Hematopoietic multipotent progenitor cell treated with erythropoietin and hydrocortisone succinate and interleukin-3 and kit ligand, for 4 days (in vitro differentiated cells): ENCODE measurements around the gene TSEN54.

ENCODE experiments used
- DNase-seq: peaks from one replicate; pipeline ENCODE4 v3.0.0-alpha.2; 2015

The TSEN54 gene

DNA sequence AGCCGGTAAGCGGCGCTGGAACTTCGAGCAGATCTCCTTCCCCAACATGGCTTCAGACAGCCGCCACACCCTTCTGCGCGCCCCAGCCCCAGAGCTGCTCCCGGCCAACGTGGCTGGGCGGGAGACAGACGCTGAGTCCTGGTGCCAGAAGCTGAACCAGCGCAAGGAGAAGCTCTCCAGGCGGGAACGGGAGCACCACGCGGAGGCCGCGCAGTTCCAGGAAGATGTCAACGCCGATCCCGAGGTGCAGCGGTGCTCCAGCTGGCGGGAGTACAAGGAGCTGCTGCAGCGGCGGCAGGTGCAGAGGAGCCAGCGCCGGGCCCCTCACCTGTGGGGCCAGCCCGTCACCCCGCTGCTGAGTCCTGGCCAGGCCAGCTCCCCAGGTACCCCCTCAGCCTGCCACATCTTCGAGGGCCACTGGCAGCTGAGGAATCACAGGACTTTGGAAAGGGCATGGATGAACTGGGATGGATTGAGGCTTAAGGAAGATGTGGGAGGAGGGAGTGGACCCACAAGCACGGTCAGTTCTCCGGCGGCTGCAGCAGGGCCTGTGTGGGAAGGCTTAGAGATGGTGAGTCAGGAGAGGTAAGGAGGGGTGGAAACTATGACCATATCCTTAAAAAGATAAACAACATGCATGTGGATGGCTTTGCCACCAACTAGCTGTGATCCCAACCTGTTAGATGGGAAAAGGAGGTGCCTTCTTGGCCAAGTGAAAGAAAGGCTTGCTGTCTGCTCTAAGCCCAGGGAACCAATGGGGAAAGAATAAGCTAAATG, 5.8 kb downstream of the TSEN54 start:
- DNase-seq = no peak

GRCh38 chr17:75523647-75524046, 7.3 kb downstream of the TSEN54 start:
- DNase-seq = no peak

DNA sequence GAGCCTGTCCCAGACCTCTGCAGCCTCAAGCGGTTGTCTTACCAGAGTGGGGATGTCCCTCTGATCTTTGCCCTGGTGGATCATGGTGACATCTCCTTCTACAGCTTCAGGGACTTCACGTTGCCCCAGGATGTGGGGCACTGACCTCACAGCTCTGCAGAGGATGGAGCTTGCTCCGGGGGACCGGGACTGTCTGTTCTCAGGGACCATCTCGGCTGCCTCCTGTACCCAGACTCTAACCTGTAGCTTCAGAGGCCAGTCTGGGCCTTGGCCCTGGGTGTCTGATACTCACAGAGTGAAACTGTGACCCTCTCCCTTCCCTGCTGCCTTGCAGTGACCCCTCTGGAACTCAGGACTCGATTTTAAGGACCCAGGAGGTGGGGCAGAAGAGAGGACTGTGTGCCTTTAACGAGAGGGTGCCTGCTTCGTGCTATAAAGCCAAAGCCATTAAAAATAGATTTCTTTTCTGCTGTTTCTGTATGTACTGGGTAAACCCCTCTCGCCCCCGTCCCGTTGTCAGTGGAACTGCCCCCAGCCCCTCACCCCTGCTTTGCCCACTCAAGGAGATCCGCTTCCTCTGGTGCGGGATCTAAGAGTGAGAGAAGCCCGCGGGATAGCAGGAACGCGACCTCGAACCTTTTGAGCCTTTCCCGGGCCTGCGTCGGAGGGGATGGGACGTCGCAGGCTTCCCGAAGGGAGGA, 8.1 kb downstream of the TSEN54 start:
- no peak for DNase-seq

- peak; percentile 94 for DNase-seq
Measured at GRCh38 chr17:75524970-75525805, 8.9 kb downstream of the TSEN54 start, which contains the start of gene LLGL2. TSS of gene LLGL2 (plus strand) at chr17:75525697. CDS start at chr17:75543427, 17,730 bp downstream.

DNA sequence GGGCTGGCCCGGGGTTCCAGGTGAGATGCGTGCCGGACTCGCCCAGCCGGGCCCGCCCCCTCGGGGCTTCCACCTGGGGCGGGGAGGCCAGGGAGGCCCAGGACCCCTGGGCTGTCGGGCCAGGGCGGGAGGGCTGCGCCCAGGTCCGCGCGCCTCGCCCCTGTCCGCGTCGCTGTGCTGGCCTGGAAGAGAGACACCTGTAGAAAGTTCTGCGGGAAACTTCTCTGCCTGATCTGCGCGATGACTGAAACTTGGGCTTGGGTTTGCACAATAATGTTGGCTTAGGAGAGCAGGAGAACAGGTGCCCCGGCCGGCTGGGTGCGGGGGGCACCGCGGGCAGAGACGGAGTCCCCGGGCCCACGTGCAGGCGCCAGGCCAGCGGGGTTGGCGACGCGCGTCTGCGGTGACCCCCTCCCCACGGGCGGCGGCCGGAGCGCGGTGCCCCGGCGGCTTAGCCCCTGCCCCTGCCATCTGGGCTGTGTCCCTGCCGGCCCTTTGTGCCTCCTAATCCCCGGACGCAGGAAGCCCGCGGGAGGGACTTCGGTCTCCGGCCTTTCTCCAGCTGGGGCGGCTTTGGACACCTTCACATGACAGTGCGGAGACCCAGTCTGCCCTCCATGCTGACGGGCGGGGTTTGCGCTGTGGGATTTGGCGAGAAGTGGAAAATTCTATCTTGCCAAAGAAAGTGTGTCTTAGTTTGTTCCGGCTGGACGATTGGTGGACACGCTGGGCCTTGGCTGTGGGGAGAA, 9.7 kb downstream of the TSEN54 start:
- DNase-seq = no peak

DNA sequence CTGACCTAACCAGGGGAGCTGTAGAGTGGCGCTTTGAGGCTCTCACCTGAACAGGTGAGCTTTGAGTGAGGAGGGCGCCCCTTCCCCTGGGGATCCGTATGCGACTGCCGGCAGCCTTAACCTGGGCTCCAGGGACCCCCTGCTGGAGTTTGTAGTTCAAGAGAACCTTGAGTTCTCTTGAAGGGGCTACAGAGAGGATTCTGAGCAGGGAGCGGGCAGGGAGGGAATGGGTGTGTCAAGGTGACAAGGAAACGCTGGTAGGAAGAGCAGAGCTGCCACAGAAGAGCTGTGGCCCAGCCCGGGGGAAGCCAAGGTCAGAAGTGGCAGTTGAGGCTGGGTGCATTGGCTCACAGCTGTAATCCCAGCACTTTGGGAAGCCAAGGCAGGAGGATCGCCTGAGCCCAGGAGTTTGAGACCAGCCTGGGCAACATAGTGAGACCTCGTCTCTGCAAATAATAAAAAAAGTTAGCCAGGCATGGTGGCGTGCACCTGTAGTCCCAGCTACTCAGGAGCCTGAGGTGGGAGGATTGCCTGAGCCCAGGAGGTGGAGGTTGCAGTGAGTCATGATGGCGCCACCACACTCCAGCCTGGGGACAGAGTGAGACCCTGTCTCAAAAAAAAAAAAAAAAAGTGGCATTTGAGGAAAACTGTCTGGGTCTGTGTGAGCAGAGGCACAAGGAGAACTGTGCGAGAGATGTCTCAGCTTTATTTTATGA, 10.4 kb downstream of the TSEN54 start:
- DNase-seq = no peak

DNA sequence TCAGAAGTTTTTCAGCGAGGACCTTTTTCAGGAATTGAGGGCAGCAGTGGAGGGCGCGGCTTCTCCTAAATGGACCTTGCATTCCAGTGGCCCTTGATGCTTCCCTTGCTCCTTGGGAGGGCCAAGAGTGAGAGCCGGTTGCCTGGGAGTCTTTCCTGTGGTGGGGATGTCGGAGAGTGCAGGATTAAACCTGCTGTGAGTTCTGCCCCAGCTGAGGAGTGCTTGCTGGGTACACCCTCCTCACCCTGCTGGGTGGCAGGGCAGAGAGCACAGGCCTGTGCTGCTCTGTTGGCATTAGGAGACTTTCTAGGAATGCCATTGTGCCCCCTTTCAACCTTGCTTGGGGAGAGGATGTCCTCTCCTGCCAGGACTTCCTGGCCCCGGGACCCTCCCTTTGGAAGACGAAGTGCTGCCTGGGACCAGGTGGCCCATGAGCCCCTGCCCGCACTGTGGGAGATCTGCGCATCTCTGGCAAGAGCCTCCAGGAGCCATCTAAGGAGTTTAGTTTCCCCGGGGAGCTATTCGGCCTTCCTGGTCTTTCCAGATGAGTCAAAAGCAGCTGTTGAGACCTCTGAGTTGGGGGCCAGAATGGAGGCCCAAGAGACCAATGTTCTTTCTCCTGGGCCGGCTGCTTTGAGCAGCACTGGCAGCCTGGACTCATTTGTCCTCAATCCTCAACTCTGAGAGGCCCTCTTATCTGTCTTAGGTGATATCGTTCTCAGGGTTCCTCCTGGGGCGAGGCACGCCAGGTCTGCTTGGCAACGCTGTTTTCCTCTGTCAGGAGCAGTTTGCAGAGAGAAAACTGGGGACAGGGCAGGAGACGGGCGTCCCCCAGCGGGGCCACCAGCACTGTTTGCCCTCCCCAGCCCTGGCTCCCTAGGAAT, 14.8 kb downstream of the TSEN54 start:
- no peak for DNase-seq

DNA sequence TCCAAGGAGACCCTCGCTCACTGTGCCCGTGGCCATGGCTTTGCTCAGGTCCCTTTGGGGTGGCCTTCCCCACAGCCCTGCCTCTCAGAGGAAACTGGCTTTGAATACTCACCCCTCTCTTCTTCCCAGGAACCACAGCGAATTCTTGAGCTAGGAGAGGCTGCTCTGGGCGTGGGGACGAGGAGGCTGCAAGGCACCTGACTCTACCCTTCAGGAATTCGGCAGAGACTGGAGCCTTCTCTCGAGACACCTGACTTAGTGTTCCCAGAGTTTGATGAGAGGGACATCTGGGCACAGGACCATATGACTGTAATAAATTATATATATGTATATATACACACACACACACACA, 15.4 kb downstream of the TSEN54 start:
- DNase-seq = no peak

GRCh38 chr17:75535119-75535537, 18.8 kb downstream of the TSEN54 start:
- DNase-seq = peak; percentile 91

DNA sequence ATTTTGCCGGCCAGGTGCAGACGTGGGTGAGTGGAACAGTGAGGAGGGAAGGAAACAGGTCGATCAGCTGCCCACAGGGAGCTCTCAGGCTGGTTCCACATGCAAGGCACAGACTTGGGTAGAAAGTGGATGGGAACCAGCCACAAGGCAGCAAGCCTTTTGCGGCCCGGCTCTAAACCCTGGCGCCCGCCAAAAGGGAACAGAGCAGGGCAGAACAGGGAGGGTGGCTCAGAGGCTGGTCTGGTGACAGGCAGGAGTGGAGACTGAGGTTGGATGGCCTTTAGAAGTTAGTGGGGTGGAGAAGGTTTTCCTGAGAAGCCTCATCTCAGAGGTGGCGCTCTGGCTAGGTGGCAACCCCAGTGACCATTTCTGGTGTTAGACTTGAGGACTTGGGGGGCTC, 19.5 kb downstream of the TSEN54 start:
- no peak for DNase-seq

GRCh38 chr17:75536366-75536765, 20.0 kb downstream of the TSEN54 start:
- no peak for DNase-seq

- DNase-seq = no peak
Measured at GRCh38 chr17:75539967-75540729, 23.8 kb downstream of the TSEN54 start.

DNA sequence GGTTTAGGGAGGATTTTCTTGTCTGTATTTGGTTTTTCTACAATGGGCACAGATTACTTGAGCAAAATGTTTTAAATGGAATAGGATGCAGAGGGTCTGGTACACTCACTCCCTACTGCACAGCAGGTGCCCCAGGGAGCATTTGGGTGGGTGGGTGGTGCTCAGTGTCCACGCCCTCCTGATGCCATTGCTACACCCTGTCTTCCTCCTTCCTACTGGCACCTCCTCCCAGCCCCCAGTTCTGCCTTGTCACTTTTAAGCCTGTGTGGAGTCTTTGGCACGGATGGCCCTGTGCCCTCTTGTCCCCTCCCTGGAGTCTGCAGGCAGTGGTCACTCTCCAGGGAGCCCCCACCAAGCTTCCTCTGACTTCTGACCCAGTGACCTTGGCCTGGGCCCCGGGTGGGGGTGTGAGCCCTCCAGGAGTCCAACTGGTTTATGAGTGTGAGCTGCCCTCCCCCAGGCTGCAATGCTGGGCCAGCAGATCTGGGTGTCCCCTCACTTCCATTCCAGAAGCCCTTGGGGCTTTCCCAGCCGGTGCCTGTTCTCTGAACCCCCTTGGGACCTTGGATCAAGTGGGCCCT, 24.7 kb downstream of the TSEN54 start:
- DNase-seq = no peak

- no peak for DNase-seq
Measured at GRCh38 chr17:75542229-75542628, 25.9 kb downstream of the TSEN54 start.

- DNase-seq = no peak
Measured at GRCh38 chr17:75542728-75543336, 26.5 kb downstream of the TSEN54 start.

DNA sequence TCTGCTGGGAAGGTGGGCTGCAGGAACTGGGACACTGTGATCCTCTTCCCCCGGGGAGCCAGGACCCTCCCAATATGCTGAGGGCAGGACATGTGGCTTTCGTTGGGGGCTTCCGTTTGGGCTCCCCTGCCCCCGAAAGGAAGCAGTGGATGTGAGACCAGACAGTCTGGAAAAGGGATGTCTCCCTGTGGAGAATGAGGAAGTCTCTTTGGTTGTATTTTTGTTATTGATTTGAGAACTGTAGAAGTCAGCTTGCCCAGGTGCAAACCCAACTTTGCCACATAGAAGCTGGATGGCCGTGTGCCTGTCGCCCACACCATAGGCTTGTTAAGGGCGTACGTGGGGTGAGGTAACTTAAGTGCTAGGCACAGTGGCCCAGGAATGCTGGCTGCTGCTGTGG, 27.9 kb downstream of the TSEN54 start:
- no peak for DNase-seq

GRCh38 chr17:75546181-75546580, 29.9 kb downstream of the TSEN54 start:
- DNase-seq = no peak

DNA sequence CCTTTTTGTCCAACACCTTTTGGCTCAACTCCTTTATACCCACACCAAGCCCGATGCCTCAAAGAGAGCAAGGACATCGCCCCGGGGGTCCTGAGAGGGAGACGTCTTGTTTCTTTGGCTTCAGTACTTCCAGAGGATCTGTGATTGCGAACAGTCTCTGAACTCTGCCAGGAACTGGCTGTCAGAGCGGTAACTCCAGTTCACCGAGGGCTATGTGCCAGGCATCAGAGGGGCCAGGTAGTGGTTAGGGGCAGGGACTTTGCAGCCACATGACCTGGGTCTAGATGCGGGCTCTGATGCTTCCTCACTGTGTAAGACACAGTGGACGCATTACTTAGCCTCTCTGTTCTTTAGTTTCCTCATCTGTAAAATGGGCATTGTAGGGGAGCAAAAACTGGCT, 30.8 kb downstream of the TSEN54 start:
- DNase-seq = no peak

DNA sequence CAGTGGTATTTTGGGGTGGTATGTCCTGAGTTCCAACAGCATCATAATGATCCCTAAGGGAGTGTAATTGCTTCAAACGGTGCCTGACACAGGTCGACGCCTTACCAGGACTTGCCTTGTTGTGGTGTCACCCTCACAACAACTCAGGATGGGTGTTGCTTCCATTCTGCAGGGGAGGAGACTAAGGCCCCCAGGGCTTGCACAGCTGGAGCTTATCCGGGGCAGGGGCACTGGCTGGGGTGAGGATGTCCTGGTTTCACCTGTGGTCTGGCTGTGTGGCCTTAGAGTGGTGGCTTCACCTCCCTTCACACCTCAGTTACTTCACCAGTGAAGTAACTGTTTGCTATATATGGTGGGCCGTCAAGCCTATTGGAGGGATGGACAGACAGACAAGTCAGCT, 32.5 kb downstream of the TSEN54 start:
- no peak for DNase-seq
